Colonic mucosa (tissue), 4 donors: Measurements from ENCODE around the gene GFAP. TPM values are rescaled to one million over a fixed set of nuclear protein-coding genes. Genes with fewer than 3 reads are reported as not detected.

Source experiments
- DNase-seq: peaks from one replicate; pipeline ENCODE4 v3.0.0-alpha.2; 2020
- H3K27ac ChIP-seq: fragments of 200-600 bp; one replicate; pipeline ENCODE4 v1.8.0; 2021
- H3K27me3 ChIP-seq: fragments of 200-600 bp; one replicate; pipeline ENCODE4 v1.8.0; 2021
- H3K36me3 ChIP-seq: fragments of 200-600 bp; one replicate; pipeline ENCODE4 v1.8.0; 2021
- H3K4me1 ChIP-seq: fragments of 200-600 bp; one replicate; pipeline ENCODE4 v1.8.0; 2021; ENCODE audit warnings: mild to moderate bottlenecking
- H3K4me3 ChIP-seq: fragments of 200-600 bp; one replicate; pipeline ENCODE4 v1.8.0; 2021
- H3K9ac ChIP-seq, 2 donors: one replicate each; pipeline ENCODE4 v1.7.0; 2013; ENCODE audit warnings: control low read depth in 2 of 2, low read depth in 2 of 2, low read length in 2 of 2
- H3K9me3 ChIP-seq: fragments of 200-600 bp; one replicate; pipeline ENCODE4 v1.8.0; 2021
- CTCF ChIP-seq: fragments of 200-600 bp; IDR thresholded peaks from one replicate; pipeline ENCODE4 v1.8.0; 2022; ENCODE audit warnings: antibody characterized with exemption, mild to moderate bottlenecking
- intact Hi-C: fragments of 100-400 bp; cut with DNase I; formaldehyde crosslinking; loops from one replicate; pipeline ENCODE4 v1.14.1; 2022
- total RNA-seq, 2 donors: library from RNA; stranded (reverse); fragmentation: NEBNext Ultra II Directional in 1 of 2; extraction: Animal tissue kit (Norgen Biotek cat#: 25700) in 1 of 2; gene quantifications; one replicate each; pipeline ENCODE4 v1.2.1, GENCODE V29; 2021
- donor health status: healthy.
- donor health status: DM: no; HTN: no; CAD: no.
- donor health status: DM: no; HTN: no; CAD: no.

Gene GFAP
- total RNA-seq, 2 donors from 2014 or later, result 0.20 TPM; not detected in 1

GRCh38 chr17:44912763-44913544 is 2.3 kb downstream of the GFAP start:
- no peak for DNase-seq

GRCh38 chr17:44911133-44912001 is 3.9 kb downstream of the GFAP start:
- no peaks in the 10 kb centered on the region for H3K36me3 ChIP-seq
- DNase-seq, result peak; percentile 74
- intact Hi-C loops, result no loop called here
- H3K27me3 ChIP-seq, result no peaks in the 10 kb centered on the region
- TF ChIP-seq CTCF, result peak; percentile 34
- no peaks in the 10 kb centered on the region for H3K9me3 ChIP-seq
- H3K4me3 ChIP-seq, result peak overlapping the region; percentile 28
- no peaks in the 10 kb centered on the region for H3K4me1 ChIP-seq
- H3K9ac ChIP-seq, result no peak overlapping the region
- no peak overlapping the region for H3K27ac ChIP-seq

More at GRCh38 chr17:44912763-44913544, 2.3 kb downstream of the GFAP start:
- Histone ChIP-seq H3K4me3 (no peak overlapping the region), H3K4me1 (no peaks in the 10 kb centered on the region), H3K36me3 (no peaks in the 10 kb centered on the region), H3K27me3 (no peaks in the 10 kb centered on the region), H3K9ac (no peak overlapping the region), H3K27ac (no peak overlapping the region), H3K9me3 (no peaks in the 10 kb centered on the region)
- TF ChIP-seq CTCF, result no peak
- intact Hi-C loops, result no loop called here

GRCh38 chr17:44910231-44911106 is 4.8 kb downstream of the GFAP start:
- H3K27me3 ChIP-seq, result no peaks in the 10 kb centered on the region

GRCh38 chr17:44909681-44910144 is 5.6 kb downstream of the GFAP start:
- Histone ChIP-seq H3K4me3 (no peak overlapping the region), H3K9ac (no peak overlapping the region), H3K4me1 (peaks cover 3% of the 10 kb centered on the region), H3K36me3 (no peaks in the 10 kb centered on the region), H3K27me3 (no peaks in the 10 kb centered on the region), H3K9me3 (no peaks in the 10 kb centered on the region), H3K27ac (no peak overlapping the region)
- DNase-seq, result no peak
- TF ChIP-seq CTCF, result no peak
- intact Hi-C loops, result no loop called here

More at GRCh38 chr17:44910231-44911106, 4.8 kb downstream of the GFAP start:
- TF ChIP-seq CTCF, result no peak
- no peak for DNase-seq
- Histone ChIP-seq H3K9me3 (no peaks in the 10 kb centered on the region), H3K36me3 (no peaks in the 10 kb centered on the region), H3K4me1 (peaks cover 3% of the 10 kb centered on the region), H3K27ac (no peak overlapping the region), H3K9ac (no peak overlapping the region), H3K4me3 (no peak overlapping the region)
- intact Hi-C loops, result no loop called here
